ENCODE measurements around the gene SERTAD3. TPM values are rescaled to one million over a fixed set of nuclear protein-coding genes. Genes with fewer than 3 reads are reported as not detected.
"Not testable (repeated sequence)": the region's sequence is repeated elsewhere in the genome, so short reads cannot be mapped to it uniquely, and the experiment has no call there.

SERTAD3 gene, protein sequence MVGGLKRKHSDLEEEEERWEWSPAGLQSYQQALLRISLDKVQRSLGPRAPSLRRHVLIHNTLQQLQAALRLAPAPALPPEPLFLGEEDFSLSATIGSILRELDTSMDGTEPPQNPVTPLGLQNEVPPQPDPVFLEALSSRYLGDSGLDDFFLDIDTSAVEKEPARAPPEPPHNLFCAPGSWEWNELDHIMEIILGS
- 38.8 TPM for total RNA-seq

DNA sequence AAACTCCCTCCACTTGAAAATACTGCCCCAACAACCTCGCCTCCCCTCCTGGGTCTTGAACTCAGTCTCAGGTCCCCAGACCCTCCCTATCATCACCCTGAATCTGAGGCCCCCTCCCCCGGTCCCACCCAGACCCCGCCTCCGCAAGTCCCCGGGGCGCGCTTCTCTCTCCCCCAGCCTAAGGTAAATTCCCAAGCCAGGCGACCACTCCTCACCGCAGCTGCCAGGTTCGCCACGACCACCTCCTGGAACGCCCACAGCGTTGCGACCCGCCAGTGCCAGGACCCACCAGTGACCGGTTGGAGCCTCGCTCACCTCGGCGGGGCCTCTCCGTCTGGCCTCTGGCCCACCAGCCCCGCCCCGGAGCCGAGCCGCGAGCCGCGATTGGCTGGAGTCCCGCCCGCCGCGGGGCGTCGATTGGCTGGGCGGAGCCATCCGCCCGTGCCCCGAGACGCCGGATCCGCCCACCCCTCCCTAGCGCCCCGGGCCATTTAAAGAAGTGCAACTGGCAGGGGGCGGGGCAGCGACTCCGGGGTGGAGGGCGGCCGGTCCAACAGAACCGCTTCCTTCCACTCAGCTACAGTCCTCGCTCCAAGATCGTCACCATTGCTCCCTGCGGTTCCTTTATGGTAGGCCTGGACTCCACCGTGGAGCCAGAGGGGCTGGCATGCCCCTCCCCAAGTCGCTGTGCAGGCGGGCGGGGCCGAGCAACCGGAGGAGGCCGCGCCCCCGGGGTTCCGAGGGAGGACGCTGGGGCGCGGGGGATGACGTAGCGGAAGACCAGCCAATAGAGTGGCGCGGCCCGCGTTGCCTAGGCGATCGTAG, at the start of gene SERTAD3:
Gene SERTAD3 (minus strand): TSS at position 336 of the 825 bp plus-strand sequence. CDS start 2,255 bp downstream, outside the sequence.
- peak; percentile 97 for DNase-seq (ENCODE audit: low spot score)

DNA sequence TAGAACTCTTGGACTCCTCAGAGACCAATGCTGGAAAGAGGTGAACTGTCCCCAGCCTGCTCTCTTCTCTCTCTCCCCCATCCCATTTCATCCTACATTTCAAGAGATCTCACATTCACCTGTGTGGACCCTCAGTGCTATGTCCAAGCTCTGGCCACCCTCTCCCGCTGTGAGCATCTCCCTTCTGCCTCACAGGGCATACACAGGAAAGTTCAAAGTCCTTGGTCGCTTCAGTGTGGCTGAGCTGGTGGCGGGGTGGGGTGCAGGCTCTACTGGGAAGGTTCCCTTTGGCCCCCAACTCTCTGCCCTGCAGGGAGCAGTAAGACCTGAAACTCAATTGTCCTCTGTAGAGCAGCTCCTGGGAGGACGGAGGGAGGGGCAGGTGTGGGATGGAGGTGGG, 49.6 kb upstream of the SERTAD3 start:
- DNase-seq (ENCODE audit: low spot score), result no peak

DNA sequence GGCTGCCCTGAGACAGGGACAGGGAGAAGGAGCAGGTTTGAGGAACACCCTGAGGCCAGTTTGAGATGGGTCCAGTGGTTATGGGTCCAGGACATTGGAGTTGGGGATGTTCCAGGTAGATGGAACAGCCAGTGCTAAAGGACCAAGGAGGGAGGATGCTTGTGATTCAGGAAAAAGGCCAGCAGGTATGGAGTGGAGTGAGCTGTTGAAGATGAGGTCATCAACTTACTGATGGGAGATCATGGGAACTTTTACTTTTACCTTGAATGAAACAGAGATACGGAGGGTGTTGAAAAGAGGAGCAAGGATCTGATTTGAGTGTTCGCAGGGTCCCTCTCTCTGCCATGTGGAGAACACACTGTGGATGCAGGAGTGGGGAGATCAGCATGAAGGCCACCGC, 48.1 kb upstream of the SERTAD3 start:
- DNase-seq (ENCODE audit: low spot score), result no peak

DNA sequence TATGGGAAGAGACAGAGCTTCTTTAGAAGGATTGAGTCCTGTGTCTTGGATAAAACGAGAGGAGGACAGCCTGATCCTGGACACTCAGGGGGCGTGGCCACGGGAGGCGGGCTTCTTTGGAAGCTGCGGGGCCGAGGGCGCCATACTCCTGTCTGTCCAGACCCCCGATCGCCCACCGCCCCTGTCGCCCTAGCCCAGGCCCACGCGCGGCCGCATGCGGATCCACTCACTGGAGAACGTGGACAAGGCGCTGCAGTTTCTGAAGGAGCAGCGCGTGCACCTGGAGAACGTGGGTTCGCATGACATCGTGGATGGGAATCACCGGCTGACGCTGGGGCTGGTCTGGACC, 45.7 kb upstream of the SERTAD3 start:
- no peak for DNase-seq (ENCODE audit: low spot score)

DNA sequence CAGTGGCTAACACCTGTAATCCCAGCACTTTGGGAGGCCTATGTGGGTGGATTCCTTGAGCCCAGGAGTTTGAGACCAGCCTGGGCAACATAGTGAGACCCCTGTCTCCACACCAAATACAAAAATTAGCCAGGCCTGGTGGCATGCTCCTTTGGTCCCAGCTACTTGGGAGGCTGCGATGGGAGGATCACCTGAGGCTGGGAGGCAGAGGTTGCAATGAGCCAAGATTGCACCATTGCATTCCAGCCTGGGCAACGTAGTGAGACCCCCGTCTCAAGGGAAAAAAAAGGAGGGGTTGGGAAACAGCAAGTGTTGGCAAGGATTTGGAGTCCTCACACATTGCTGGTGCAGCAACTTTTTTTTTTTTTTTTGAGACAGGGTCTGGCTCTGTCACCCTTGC, 41.9 kb upstream of the SERTAD3 start:
- no peak for DNase-seq (ENCODE audit: low spot score)

DNA sequence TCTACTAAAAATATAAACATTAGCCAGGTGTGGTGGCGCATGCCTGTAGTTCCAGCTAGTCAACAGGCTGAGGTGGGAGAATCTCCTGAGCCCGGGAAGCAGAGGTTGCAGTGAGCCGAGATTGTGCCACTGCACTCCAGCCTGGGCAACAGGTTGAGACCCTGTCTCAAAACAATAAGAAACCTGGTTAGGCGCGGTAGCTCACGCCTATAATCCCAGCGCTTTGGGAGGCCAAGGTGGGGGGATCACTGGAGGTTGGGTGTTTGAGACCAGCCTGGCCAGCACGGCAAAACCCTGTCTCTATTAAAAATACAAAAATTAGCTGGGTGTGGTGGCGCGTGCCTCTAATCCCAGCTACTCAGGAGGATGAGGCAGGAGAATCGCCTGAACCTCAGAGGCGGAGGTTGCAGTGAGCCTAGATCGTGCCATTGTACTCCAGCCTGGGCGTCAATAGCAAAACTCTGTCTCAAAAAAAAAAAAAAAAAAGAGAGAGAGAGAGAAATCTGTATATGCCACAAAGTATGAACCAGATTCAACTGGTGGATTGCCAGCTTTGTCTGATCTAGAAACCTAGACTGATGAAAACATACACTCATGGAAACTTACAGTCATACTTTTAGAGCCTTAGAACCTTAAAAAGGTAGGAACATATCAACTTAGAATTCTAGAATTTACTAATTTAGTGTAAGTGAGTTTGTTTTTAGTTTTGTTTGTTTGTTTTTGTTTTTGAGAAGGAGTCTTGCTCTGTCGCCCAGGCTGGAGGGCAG, 31.9 kb upstream of the SERTAD3 start:
- not testable (repeated sequence) for DNase-seq (ENCODE audit: low spot score)

DNA sequence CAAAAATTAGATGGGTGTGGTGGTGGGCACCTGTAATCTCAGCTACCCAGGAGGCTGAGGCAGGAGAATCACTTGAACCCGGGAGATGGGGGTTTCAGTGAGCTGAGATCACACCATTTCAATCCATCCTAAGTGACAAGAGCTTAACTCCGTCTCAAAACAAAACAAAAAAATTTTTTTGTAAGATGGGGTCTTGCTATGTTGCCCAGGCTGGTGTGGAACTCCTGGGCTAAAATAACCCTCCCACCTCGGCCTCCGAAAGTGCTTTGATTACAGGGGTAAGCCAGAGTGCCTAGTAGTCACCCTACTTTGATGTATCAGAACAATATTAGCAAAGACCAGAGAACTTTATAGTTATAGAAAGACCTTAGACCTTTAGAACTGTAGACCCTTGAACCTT, 30.6 kb upstream of the SERTAD3 start:
- DNase-seq (ENCODE audit: low spot score), result no peak

DNA sequence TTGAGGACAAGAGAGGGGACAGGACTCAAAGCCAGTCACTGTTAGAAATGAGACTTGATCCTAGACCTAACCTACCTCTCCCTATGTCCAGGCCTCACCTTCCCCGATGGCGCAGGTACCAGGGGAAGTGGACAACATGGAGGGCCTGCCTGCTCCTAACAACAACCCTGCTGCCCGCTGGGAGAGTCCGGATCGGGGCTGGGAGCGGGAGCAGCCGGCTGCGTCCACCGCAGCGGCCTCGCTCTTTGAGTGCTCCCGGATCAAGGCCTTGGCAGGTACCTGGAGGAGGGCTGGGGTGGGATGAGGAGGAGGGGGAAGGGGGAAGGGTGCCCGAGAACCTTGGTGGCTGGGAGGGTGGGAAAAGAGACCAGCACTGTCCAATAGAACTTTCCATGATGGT, 28.4 kb upstream of the SERTAD3 start:
- no peak for DNase-seq (ENCODE audit: low spot score)

DNA sequence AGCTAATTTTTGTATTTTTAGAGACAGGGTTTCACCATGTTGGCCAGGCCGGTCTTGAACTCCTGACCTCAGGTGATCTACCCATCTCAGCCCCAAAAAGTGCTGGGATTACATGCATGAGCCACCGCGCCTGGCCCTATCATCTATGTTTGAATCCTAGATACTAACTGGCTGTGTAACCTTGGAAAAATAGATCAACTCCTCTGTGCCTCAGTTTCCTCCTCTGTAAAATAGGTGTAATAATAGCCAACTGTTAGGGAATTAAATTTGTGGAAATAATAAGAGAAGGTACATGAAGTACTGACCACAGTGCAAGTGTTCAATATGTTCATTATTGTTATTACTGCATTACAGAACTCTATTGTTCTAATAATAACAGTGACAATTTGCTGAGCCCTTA, 27.0 kb upstream of the SERTAD3 start:
- no peak for DNase-seq (ENCODE audit: low spot score)

DNA sequence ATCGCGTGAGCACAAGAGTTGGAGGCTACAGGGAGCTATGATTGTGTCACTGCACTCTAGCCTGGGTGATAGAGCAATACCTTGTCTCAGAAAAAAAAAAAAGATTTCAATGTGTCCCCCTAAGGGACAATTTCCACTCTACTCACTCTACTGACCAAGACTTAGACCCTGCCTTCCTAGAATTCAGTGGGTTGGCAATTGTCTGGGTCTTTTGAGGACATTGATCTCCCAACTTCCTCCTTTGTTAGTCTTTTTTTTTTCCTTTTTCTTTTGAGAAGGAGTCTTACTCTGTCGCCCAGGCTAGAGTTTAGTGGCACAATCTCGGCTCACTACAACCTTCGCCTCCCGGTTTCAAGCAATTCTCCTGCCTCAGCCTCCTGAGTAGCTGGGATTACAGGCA, 24.9 kb upstream of the SERTAD3 start:
- DNase-seq (ENCODE audit: low spot score), result no peak

DNA sequence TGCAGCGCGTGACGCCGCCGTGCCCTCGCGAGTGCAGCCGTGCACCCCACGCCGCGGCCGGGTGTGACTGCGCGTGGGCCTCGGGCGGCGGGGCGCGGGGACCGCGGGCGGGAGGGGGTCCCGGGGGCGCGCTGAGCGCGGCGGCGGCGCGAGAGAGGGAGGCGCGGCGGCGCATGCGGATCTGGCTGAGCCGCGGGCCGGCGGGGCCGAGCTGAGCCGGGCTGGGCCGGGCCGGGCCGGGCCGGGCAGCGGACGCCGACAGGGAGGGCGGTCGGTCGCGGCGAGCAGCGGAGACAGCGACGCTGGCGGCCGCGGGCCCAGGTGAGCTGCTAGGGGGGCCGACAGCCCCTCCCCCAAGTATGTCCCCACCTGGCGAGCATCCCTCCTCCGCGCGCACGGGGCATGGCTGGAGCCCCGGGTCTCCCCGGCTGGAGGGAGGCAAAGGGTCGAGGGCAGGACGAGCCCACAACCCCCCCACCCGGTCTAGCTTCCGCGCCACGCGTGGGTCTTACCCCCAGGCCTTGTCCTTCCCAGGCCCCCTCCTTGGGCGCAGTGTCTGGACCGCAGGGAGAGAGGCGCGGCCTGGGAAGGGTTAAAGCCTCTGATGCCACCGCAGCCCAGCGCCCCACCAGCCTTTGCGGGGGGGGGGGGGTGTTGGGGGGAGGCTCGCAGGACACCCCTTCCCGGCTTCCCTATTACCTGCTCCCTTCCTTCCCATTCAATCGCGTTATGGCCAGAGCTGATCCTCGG, 23.0 kb upstream of the SERTAD3 start, which contains the start of gene SPTBN4:
Gene SPTBN4 (plus strand): TSS at position 17 of the 750 bp plus-strand sequence. CDS start 5,621 bp downstream, outside the sequence.
- no peak for DNase-seq (ENCODE audit: low spot score)

DNA sequence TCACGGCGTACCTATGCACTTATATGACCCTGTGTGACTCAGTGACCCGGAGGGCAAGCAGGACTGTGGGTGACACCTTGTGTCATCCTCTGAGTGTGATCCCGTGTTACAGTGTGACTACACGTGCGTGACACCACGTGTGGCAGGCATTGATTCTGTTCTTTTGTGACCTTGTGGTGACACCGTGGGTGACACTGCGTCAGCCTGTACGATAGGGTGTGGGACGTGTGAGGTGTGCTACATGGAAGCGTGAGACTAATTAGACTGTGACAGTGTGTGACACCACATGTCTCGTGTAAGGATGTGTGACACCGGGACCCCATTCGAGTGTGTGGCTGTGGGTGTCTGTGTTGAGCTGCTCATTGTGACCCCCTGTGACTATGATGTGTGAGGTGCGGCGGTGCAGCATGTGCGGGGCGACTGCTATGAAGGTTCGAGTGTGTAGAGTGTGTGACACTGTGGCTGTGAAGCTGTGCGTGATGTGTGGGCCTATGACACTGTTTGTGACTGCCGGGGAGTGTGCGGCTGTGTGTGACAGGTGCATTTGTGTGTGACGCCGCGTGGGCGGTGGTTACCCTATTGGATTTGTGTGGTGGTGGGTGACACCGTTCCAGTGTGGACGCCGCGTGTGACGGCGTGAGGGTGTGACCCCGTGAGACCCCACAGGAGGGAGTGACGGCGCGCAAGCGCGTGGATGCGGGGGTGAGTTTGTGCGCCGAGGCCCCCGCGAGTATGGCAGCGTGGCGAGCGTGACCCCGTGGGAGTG, 22.3 kb upstream of the SERTAD3 start:
- peak; percentile 18 for DNase-seq (ENCODE audit: low spot score)

DNA sequence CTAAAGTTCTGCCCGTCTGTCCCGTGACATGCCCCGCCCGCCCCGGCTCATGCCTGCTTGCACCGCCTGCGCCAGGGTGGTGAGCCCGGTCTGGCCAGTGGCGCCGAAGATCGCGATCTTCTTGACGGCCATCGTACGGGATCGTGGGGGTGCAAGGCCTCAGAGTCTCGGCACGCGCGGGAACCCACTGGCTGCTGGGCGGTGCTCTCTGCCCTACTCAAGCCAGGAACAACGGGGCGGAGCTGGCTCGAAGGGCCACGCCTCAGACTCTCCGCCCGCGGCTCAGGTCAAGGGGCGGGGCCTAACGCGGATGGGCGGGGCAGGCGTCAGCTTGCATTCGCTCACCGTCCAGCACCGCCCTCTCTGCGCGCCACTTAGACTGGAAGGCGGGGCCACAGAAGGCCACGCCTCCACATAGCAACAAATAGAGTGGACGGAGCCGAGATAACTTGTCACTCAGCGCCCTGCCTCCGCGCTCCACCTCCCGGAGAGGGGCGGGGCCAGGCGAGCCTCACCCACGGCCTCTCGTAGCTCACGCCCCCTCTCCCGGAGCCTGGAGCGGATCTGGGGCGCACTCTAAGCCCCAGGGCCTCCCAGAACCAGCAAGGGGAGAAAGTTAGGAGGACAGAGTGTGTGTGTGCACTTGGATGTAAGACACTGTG, 21.6 kb upstream of the SERTAD3 start, which contains the start of gene BLVRB:
Gene BLVRB (minus strand): TSS at position 189 of the 662 bp plus-strand sequence. CDS start 57 bp downstream, at position 132.
- DNase-seq (ENCODE audit: low spot score), result peak; percentile 100

DNA sequence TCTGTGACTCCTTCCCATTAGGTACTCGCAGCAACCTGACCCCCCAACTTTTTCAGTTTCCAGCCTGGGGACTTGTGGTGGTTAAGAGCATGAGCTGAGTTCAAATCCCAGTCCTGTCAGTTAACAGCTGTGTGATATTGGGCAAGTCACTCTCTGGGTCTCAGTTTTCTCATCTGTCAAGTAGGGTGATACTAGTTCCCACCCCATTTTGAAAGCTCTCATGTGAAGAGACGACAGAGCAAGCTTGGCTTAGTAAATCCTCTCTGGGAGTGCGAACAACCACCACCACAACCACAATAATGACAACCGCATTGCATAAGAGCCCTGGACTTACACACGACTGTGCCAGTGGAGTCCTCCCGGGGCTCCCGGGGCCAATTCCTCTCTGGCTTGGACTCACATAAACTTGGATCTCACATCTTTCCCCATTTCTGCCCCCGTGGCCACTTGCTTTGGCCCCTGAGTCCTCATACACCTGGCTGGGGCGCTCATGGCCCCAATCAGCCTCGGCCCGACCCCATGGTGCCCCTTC, 21.0 kb upstream of the SERTAD3 start:
- DNase-seq (ENCODE audit: low spot score), result no peak

DNA sequence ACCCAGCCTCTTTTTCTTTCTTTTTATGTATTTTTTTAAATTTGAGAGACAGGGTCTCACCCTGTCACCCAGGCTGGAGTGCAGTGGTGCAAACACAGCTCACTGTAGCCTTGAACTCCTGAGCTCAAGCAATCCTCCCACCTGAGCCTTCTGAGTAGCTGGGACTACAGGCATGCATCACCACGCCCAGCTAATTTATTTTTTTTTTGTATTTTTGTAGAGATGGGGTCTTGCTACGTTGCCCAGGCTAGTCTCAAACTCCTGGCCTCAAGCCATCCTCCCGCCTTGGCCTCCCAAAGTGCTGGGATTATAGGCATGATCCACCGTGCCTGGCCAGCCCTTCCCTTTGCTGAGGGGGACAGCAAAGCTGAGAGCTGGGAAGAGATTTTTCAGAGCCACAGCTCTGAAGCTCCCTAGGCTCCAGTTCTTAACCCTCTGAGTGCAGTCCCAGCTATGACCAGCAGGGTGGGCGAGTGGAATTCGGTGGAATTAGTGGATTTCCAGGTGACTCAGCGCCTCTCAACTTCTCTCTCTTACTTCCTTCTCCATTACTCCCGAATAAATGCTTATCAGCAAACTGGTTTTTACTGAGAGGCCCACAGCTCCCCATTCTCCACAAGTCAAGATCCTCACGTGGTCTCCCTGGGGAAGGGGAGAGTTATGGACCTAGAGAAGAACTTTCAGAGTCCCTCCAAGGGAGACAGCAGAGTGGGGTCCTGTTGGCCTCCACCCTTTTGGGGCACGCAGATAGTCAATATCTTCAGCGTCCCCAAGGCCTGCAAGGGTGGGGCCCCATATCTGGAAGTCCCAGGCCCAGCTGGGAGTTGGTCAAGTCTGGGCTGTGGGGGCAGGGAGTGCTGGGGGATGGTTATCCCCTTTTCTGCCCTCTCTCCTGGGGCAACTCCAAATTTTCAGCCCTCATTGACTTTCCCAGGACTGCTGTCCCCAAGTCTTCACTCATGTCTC, 20.2 kb upstream of the SERTAD3 start:
- DNase-seq (ENCODE audit: low spot score), result peak; percentile 90

DNA sequence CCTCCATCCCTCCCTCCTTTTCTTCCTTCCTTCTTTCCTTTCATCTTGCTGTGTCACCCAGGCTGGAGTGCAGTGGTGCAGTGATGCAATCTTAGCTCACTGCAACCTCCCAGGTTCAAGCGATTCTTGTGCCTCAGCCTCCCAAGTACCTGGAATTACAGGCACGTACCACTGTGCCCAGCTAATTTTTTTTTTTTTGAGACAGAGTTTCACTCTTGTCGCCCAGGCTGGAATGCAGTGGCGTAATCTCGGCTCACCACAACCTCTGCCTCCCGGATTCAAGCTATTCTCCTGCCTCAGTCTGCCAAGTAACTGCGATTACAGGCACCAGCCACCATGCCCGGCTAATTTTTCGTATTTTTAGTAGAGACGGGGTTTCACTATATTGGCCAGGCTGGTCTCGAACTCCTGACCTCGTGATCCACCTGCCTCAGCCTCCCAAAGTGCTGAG, 19.5 kb upstream of the SERTAD3 start:
- DNase-seq (ENCODE audit: low spot score), result not testable (repeated sequence)

DNA sequence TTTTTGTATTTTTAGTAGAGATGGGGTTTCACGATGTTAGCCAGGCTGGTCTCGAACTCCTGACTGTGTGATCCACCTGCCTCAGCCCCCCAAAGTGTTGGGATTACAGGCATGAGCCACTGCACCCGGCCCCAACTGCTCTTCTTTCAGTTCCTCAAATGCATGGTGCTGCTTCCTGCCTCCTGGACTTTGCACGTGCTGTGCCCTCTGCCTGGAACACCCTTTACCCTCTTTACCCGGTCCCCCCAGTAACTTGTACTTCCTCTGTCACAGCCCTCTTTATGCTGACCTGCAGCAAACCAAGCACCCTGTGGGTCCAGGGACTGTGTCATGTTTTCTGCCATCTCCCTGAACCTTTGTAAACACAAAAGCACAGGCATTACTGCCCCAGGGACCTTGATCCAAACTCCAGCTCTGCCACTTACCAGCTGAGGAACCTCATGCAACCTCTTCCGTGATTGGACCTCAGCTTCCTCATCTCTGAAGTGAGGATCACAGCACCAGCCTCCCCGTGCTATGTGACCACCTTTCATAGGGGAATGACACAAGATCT, 17.6 kb upstream of the SERTAD3 start:
- peak; percentile 28 for DNase-seq (ENCODE audit: low spot score)

DNA sequence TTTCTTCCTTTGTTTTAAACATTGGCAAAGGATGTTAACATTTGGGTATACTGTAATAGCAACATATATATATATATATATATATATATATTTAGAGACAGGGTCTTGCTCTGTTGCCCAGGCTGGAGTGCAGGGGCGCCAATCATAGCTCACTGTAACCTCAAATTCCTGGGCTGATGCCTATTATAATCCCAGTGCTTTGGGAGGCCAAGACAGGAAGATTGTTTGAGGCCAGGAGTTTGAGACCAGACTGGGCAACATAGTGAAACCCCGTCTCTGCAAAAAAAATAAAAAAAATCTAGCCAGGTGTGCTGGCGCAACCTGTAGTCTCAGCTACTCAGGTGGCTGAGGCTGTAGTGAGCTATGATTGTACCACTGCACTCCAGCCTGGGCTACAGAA, 16.1 kb upstream of the SERTAD3 start:
- no peak for DNase-seq (ENCODE audit: low spot score)

DNA sequence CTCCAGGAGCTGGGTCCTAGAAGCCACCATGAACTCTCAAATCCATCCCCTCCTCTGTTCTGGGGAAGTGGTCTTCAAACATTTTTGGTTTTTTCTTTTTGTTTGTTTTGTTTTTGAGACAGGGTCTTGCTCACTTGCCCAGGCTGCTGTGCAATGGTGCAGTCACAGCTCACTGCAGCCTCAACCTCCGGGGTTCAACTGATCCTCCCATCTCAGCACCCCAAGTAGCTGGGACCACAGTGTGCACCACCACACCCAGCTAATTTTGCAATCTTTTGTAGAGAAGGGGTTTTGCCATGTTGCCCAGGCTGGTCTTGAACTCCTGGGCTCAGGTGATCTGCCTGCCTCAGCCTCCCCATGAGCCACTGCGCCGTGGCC, 14.5 kb upstream of the SERTAD3 start:
- no peak for DNase-seq (ENCODE audit: low spot score)
